HCT116 (cell line): ENCODE results near the gene GPATCH8. TPM values are rescaled to one million over a fixed set of nuclear protein-coding genes. Genes with fewer than 3 reads are reported as not detected.

Source experiments
- ATAC-seq: fragments of 200-7000 bp; cut with Tn5 transposase; 2 replicates; pipeline ENCODE4 v1.9.1; 2020; ENCODE audit warnings: mild to moderate bottlenecking, moderate library complexity
- BruUV-seq: library from RNA; stranded (reverse); fragments of 400-500 nt; replicated peaks from 2 replicates; lab custom pipeline; 2021; lab: Mats Ljungman, UMichigan
- CTCF ChIA-PET: fragments of 300-600 bp; sonication (Branson Sonifier 250); formaldehyde crosslinking; loops from one replicate; lab custom pipeline; 2021; ENCODE audit warnings: antibody characterized with exemption; lab: Charles Lee
- POLR2A ChIA-PET: fragments of 300-600, 350-600 bp; sonication (Branson Sonifier 250); formaldehyde crosslinking; loops from one replicate; lab custom pipeline; 2021; ENCODE audit warnings: antibody characterized with exemption; lab: Charles Lee
- RAD21 ChIA-PET, 2 experiments: fragments of 300-600 bp; sonication (Branson Sonifier 250); formaldehyde crosslinking; loops; one replicate each; lab custom pipeline; 2023; ENCODE audit warnings: low total read pairs in 2 of 2; ENCODE audit not compliant: uncharacterized antibody in 2 of 2, unreplicated experiment in 2 of 2, low non-redundant PET in 1 of 2; lab: Charles Lee
- DNase-seq: peaks from one replicate; pipeline ENCODE4 v3.0.0-alpha.2; 2010; ENCODE audit warnings: low read depth, low spot score
- H2AFZ ChIP-seq: fragments of 200-600 bp; shearing (Covaris generic), sonication (generic); 2 replicates; pipeline ENCODE4 v1.6.1; 2017; ENCODE audit warnings: low read depth, mixed run types, mixed read lengths, antibody characterized with exemption, low read length; ENCODE audit not compliant: poor library complexity, severe bottlenecking
- H3K27ac ChIP-seq: 2 replicates; pipeline ENCODE4 v1.5.1; 2012; ENCODE audit warnings: low read depth, low read length
- H3K27me3 ChIP-seq: fragments of 200-600 bp; sonication (generic); 2 replicates; pipeline ENCODE4 v1.6.1; 2016; ENCODE audit warnings: mixed run types, low read length, mixed read lengths; ENCODE audit not compliant: insufficient read depth
- H3K36me3 ChIP-seq, 2 experiments: fragments of 200-500 bp in 1 of 2; fragments of 200-600 bp in 1 of 2; sonication (Bioruptor generic) in 1 of 2; sonication (generic) in 1 of 2; 2 replicates each; pipeline versions ENCODE4 v1.5.1 to v1.6.1; 2014 to 2016; ENCODE audit warnings: low read length in 2 of 2, inconsistent platforms in 1 of 2, mixed read lengths in 1 of 2, mixed run types in 1 of 2; ENCODE audit not compliant: insufficient read depth in 2 of 2, control insufficient read depth in 1 of 2
- H3K4me1 ChIP-seq, 2 experiments: fragments of 200-600 bp in 1 of 2; sonication (generic) in 1 of 2; 2 replicates each; pipeline versions ENCODE4 v1.5.1 to v1.6.1; 2012 to 2017; ENCODE audit warnings: low read length in 2 of 2, inconsistent platforms in 1 of 2, mild to moderate bottlenecking in 1 of 2, mixed read lengths in 1 of 2, mixed run types in 1 of 2, moderate library complexity in 1 of 2; ENCODE audit not compliant: insufficient read depth in 2 of 2, control insufficient read depth in 1 of 2
- H3K4me2 ChIP-seq: fragments of 200-600 bp; sonication (generic); 2 replicates; pipeline ENCODE4 v1.6.1; 2017; ENCODE audit warnings: mixed run types, low read length, mixed read lengths
- H3K4me3 ChIP-seq, 2 experiments: fragments of 200-600 bp in 1 of 2; sonication (generic) in 1 of 2; replicated peaks in 1 of 2; 2 replicates each; pipeline ENCODE4 v1.5.1; 2011 to 2016; ENCODE audit warnings: low read length in 2 of 2, control low read depth in 1 of 2, low read depth in 1 of 2, mild to moderate bottlenecking in 1 of 2, mixed read lengths in 1 of 2, mixed run types in 1 of 2
- H3K79me2 ChIP-seq: fragments of 200-600 bp; sonication (generic); 2 replicates; pipeline ENCODE4 v1.6.1; 2017; ENCODE audit warnings: mild to moderate bottlenecking, mixed run types, low read length, moderate library complexity, mixed read lengths; ENCODE audit not compliant: insufficient read depth
- H3K9ac ChIP-seq: fragments of 200-600 bp; sonication (generic); 2 replicates; pipeline ENCODE4 v1.6.1; 2016; ENCODE audit warnings: low read length, mixed read lengths
- H3K9me2 ChIP-seq: fragments of 200-600 bp; sonication (generic), shearing (Covaris generic); 2 replicates; pipeline ENCODE4 v1.6.1; 2017; ENCODE audit warnings: mixed run types, mild to moderate bottlenecking, moderate library complexity; ENCODE audit not compliant: insufficient read depth
- H3K9me3 ChIP-seq, 2 experiments: fragments of 200-500 bp in 1 of 2; fragments of 200-600 bp in 1 of 2; sonication (Bioruptor generic) in 1 of 2; sonication (generic) in 1 of 2; 2 replicates each; pipeline ENCODE4 v1.6.1; 2014 to 2017; ENCODE audit warnings: low read length in 2 of 2, mixed read lengths in 2 of 2, inconsistent platforms in 1 of 2, low read depth in 1 of 2, mild to moderate bottlenecking in 1 of 2, mixed run types in 1 of 2, moderate library complexity in 1 of 2; ENCODE audit not compliant: control insufficient read depth in 1 of 2, insufficient read depth in 1 of 2
- H4K20me1 ChIP-seq: fragments of 200-600 bp; sonication (generic), shearing (Covaris generic); 2 replicates; pipeline ENCODE4 v1.6.1; 2017; ENCODE audit warnings: mixed run types, mild to moderate bottlenecking, moderate library complexity; ENCODE audit not compliant: insufficient read depth
- CBX3 ChIP-seq: IDR thresholded peaks from 2 replicates; pipeline ENCODE4 v1.6.1; 2012; ENCODE audit warnings: low read depth
- EZH2 ChIP-seq: fragments of 200-600 bp; sonication (generic); IDR thresholded peaks from 2 replicates; pipeline ENCODE4 v1.6.1; 2017; ENCODE audit warnings: antibody characterized with exemption, mixed run types
- FOSL1 ChIP-seq: IDR thresholded peaks from 2 replicates; pipeline ENCODE4 v1.6.1; 2012; ENCODE audit warnings: low read depth
- JUND ChIP-seq: IDR thresholded peaks from 2 replicates; pipeline ENCODE4 v1.6.1; 2012
- MAX ChIP-seq: IDR thresholded peaks from 2 replicates; pipeline ENCODE4 v1.6.1; 2012
- POLR2A ChIP-seq: IDR thresholded peaks from 2 replicates; pipeline ENCODE4 v1.7.0; 2011; ENCODE audit warnings: borderline replicate concordance; ENCODE audit not compliant: insufficient read depth, insufficient read length; ENCODE audit errors: extremely low read depth
- POLR2AphosphoS5 ChIP-seq: IDR thresholded peaks from 2 replicates; pipeline ENCODE4 v1.6.1; 2011; ENCODE audit warnings: mild to moderate bottlenecking, low read depth, low read length, moderate library complexity
- RAD21 ChIP-seq: IDR thresholded peaks from 2 replicates; pipeline ENCODE4 v1.6.1; 2012; ENCODE audit warnings: low read depth, mild to moderate bottlenecking
- REST ChIP-seq: IDR thresholded peaks from 2 replicates; pipeline ENCODE4 v1.6.1; 2012; ENCODE audit warnings: low read depth
- SRF ChIP-seq: IDR thresholded peaks from 2 replicates; pipeline ENCODE4 v1.6.1; 2012; ENCODE audit warnings: low read depth
- TCF7L2 ChIP-seq: IDR thresholded peaks from 2 replicates; pipeline ENCODE4 v1.7.0; 2011; ENCODE audit warnings: borderline replicate concordance, inconsistent platforms; ENCODE audit not compliant: insufficient read depth, insufficient read length; ENCODE audit errors: extremely low read depth
- ZBTB33 ChIP-seq: IDR thresholded peaks from 2 replicates; pipeline ENCODE4 v1.6.1; 2011; ENCODE audit warnings: mild to moderate bottlenecking, low read length, moderate library complexity; ENCODE audit not compliant: insufficient replicate concordance; ENCODE audit errors: extremely low read depth
- ZNF274 ChIP-seq: fragments of 200-500 bp; sonication (Bioruptor generic); IDR thresholded peaks from 2 replicates; pipeline ENCODE4 v1.6.1; 2014; ENCODE audit warnings: mild to moderate bottlenecking, low read depth, low read length, inconsistent platforms
- intact Hi-C: fragments of 100-400 bp; cut with micrococcal nuclease; formaldehyde crosslinking; loops from 2 replicates; pipeline ENCODE4 v1.10.0; 2022
- total RNA-seq: library from RNA; stranded (reverse); gene quantifications from one replicate; pipeline ENCODE4 v1.2.1, GENCODE V29; 2021; ENCODE audit not compliant: unreplicated experiment

GPATCH8 gene
- total RNA-seq, 1 experiment from 2014 or later: 28.7 TPM

GRCh38 chr17:44499722-44500121 is 3.5 kb downstream of the GPATCH8 start:
- H3K4me2 ChIP-seq: no peak overlapping the region
- intact Hi-C loops: no loop called here
- CTCF ChIA-PET: no interaction called here
- ATAC-seq (no peak), DNase-seq (no peak)
- peaks cover 84% of the 10 kb centered on the region for H3K79me2 ChIP-seq
- H3K4me3 ChIP-seq: no peak overlapping the region
- TF ChIP-seq TCF7L2: no peak
- TF ChIP-seq CBX3: no peak
- no peak for TF ChIP-seq JUND
- H3K27me3 ChIP-seq: no peaks in the 10 kb centered on the region
- no peak overlapping the region for H3K27ac ChIP-seq
- H4K20me1 ChIP-seq: no peaks in the 10 kb centered on the region; the same call in 1 of the 2 replicates
- H3K9me2 ChIP-seq: no peaks in the 10 kb centered on the region
- H3K9me3 ChIP-seq: no peaks in the 10 kb centered on the region
- BruUV-seq: no TSS peak
- peaks cover 11 to 19% of the 10 kb centered on the region in 2 experiments for H3K4me1 ChIP-seq
- RAD21 ChIA-PET: no interaction called here
- no peak overlapping the region for H3K9ac ChIP-seq
- no peak overlapping the region for H2AFZ ChIP-seq
- no peaks in the 10 kb centered on the region for H3K36me3 ChIP-seq
- POLR2A ChIA-PET: no interaction called here

- CTCF ChIA-PET: no interaction called here
- no peak for TF ChIP-seq REST
- no peak for TF ChIP-seq MAX
- no peak for TF ChIP-seq EZH2
- no peak for TF ChIP-seq JUND
- no peak for TF ChIP-seq SRF
- TF ChIP-seq RAD21: no peak
- no peak for TF ChIP-seq ZNF274
- TF ChIP-seq POLR2AphosphoS5: no peak
- TF ChIP-seq FOSL1: no peak
- no peak for TF ChIP-seq POLR2A
- TF ChIP-seq ZBTB33: no peak
These were observed 6.4 kb downstream of the GPATCH8 start for GRCh38 chr17:44496815-44497214.

More at GRCh38 chr17:44496815-44497214, 6.4 kb downstream of the GPATCH8 start:
- H3K36me3 ChIP-seq: no peaks in the 10 kb centered on the region
- ATAC-seq: no peak
- no peaks in the 10 kb centered on the region for H3K9me2 ChIP-seq
- H3K27ac ChIP-seq: no peak overlapping the region
- H3K27me3 ChIP-seq: no peaks in the 10 kb centered on the region
- H2AFZ ChIP-seq: no peak overlapping the region
- peaks cover 98% of the 10 kb centered on the region for H3K79me2 ChIP-seq
- no peak for DNase-seq
- RAD21 ChIA-PET: no interaction called here
- H4K20me1 ChIP-seq: peaks cover 6% of the 10 kb centered on the region; the same call in 1 of the 2 replicates
- no peaks in the 10 kb centered on the region for H3K9me3 ChIP-seq
- no TSS peak for BruUV-seq
- no peak overlapping the region for H3K9ac ChIP-seq
- H3K4me1 ChIP-seq: peaks cover 4 to 6% of the 10 kb centered on the region in 2 experiments
- no peak overlapping the region for H3K4me2 ChIP-seq
- no peak overlapping the region for H3K4me3 ChIP-seq
- intact Hi-C loops: no loop called here
- POLR2A ChIA-PET: interaction anchor here (0.6 kb wide), 2 partner anchors 7 to 180 kb away, joined by 3 to 5 read pairs; no protein-coding TSS in a partner anchor
